Activated CD4-positive, alpha-beta memory T cell treated with anti-CD3 and anti-CD28 coated beads for 36 hours (primary cell): ENCODE measurements around the gene MPND. TPM values are rescaled to one million over a fixed set of nuclear protein-coding genes. Genes with fewer than 3 reads are reported as not detected.
A peak's percentile ranks its signal among the peaks of the same experiment; 100 is the strongest.

Experiments used
- CTCF ChIA-PET: fragments of 350-600 bp; sonication (Branson Sonifier 250); formaldehyde crosslinking; loops from one replicate; lab custom pipeline; 2021; ENCODE audit warnings: antibody characterized with exemption, inconsistent platforms; lab: Charles Lee
- POLR2A ChIA-PET: fragments of 350-600 bp; sonication (Branson Sonifier 250); formaldehyde crosslinking; loops from one replicate; lab custom pipeline; 2021; ENCODE audit warnings: antibody characterized with exemption; lab: Charles Lee
- DNase-seq: peaks from one replicate; pipeline ENCODE4 v3.0.0-alpha.2; 2020
- H3K27ac Mint-ChIP-seq: one replicate; pipeline ENCODE4 v1.8.0; 2021; ENCODE audit warnings: mixed read lengths
- H3K27me3 Mint-ChIP-seq: one replicate; pipeline ENCODE4 v1.8.0; 2021; ENCODE audit warnings: mixed read lengths
- H3K36me3 Mint-ChIP-seq: one replicate; pipeline ENCODE4 v1.8.0; 2021; ENCODE audit warnings: mixed read lengths
- H3K4me1 Mint-ChIP-seq: one replicate; pipeline ENCODE4 v1.8.0; 2021; ENCODE audit warnings: low read depth, mixed read lengths
- H3K4me3 Mint-ChIP-seq: one replicate; pipeline ENCODE4 v1.8.0; 2021; ENCODE audit warnings: mild to moderate bottlenecking, mixed read lengths
- H3K9me3 Mint-ChIP-seq: one replicate; pipeline ENCODE4 v1.8.0; 2021; ENCODE audit warnings: mixed read lengths
- intact Hi-C: fragments of 100-400 bp; cut with micrococcal nuclease; formaldehyde crosslinking; loops from one replicate; pipeline ENCODE4 v1.15.1; 2023
- total RNA-seq, 2 experiments: library from RNA; stranded (reverse); gene quantifications; one replicate each; pipeline ENCODE4 v1.2.3, GENCODE V29; 2021

The MPND gene
- total RNA-seq, 2 experiments from 2014 or later, result 19.6 to 22.6 TPM

GRCh38 chr19:4370418-4371041, 27.2 kb downstream of the MPND start:
- H3K4me1 Mint-ChIP-seq, result peaks cover 47% of the 10 kb centered on the region
- intact Hi-C loops, result no loop called here
- H3K9me3 Mint-ChIP-seq, result no peaks in the 10 kb centered on the region
- no peak for DNase-seq
- H3K27me3 Mint-ChIP-seq, result no peaks in the 10 kb centered on the region
- CTCF ChIA-PET, result interaction anchor here (0.6 to 3.3 kb wide), 16 partner anchors 8 to 199 kb away, joined by 3 to 52 read pairs (median 4); partner anchors contain the start of genes CHAF1A, HDGFL2, MPND and SH3GL1
- H3K36me3 Mint-ChIP-seq, result peaks cover 3% of the 10 kb centered on the region
- POLR2A ChIA-PET, result interaction anchor here (1.1 to 1.4 kb wide), 3 partner anchors 9 to 31 kb away, joined by 4 to 23 read pairs (median 7); partner anchors contain the start of genes CHAF1A and SH3GL1
- peak overlapping the region; percentile 65 for H3K4me3 Mint-ChIP-seq
- H3K27ac Mint-ChIP-seq, result peak overlapping the region; percentile 95

- H3K9me3 Mint-ChIP-seq, result no peaks in the 10 kb centered on the region
- no peak overlapping the region for H3K4me3 Mint-ChIP-seq
- peaks cover 57% of the 10 kb centered on the region for H3K4me1 Mint-ChIP-seq
- DNase-seq, result no peak
- CTCF ChIA-PET, result interaction anchor here (1.5 to 3.3 kb wide), 2 partner anchors 29 to 30 kb away, joined by 7 to 52 read pairs; partner anchors contain the start of genes CHAF1A and SH3GL1
- POLR2A ChIA-PET, result no interaction called here
- intact Hi-C loops, result no loop called here
- H3K27me3 Mint-ChIP-seq, result no peaks in the 10 kb centered on the region
- H3K27ac Mint-ChIP-seq, result peak overlapping the region; percentile 28
- peaks cover 3% of the 10 kb centered on the region for H3K36me3 Mint-ChIP-seq
These were observed 28.1 kb downstream of the MPND start for GRCh38 chr19:4371247-4372164.

- no peaks in the 10 kb centered on the region for H3K9me3 Mint-ChIP-seq
- POLR2A ChIA-PET, result no interaction called here
- H3K27ac Mint-ChIP-seq, result peak overlapping the region; percentile 28
- H3K4me1 Mint-ChIP-seq, result peaks cover 66% of the 10 kb centered on the region
- DNase-seq, result no peak
- intact Hi-C loops, result no loop called here
- no peaks in the 10 kb centered on the region for H3K36me3 Mint-ChIP-seq
- CTCF ChIA-PET, result interaction anchor here (1.5 kb wide), 1 partner anchor 28 kb away, joined by 7 read pairs; the partner anchor contains the start of gene SH3GL1
- no peak overlapping the region for H3K4me3 Mint-ChIP-seq
- no peaks in the 10 kb centered on the region for H3K27me3 Mint-ChIP-seq
These were observed 29.0 kb downstream of the MPND start for GRCh38 chr19:4372165-4373012.

- no peak overlapping the region for H3K4me3 Mint-ChIP-seq
- no peaks in the 10 kb centered on the region for H3K36me3 Mint-ChIP-seq
- no peaks in the 10 kb centered on the region for H3K9me3 Mint-ChIP-seq
- ChIA-PET POLR2A (no interaction called here), CTCF (interaction anchor here (1.5 kb wide), 1 partner anchor 27 kb away, joined by 7 read pairs; the partner anchor contains the start of gene SH3GL1)
- intact Hi-C loops, result no loop called here
- H3K4me1 Mint-ChIP-seq, result peaks cover 69% of the 10 kb centered on the region
- DNase-seq, result no peak
- H3K27me3 Mint-ChIP-seq, result no peaks in the 10 kb centered on the region
- no peak overlapping the region for H3K27ac Mint-ChIP-seq
These were observed 29.6 kb downstream of the MPND start for GRCh38 chr19:4373013-4373367.

- H3K4me1 Mint-ChIP-seq, result peaks cover 64% of the 10 kb centered on the region
- DNase-seq, result no peak
- no peak overlapping the region for H3K4me3 Mint-ChIP-seq
- H3K36me3 Mint-ChIP-seq, result no peaks in the 10 kb centered on the region
- POLR2A ChIA-PET, result no interaction called here
- H3K27me3 Mint-ChIP-seq, result no peaks in the 10 kb centered on the region
- no peaks in the 10 kb centered on the region for H3K9me3 Mint-ChIP-seq
- CTCF ChIA-PET, result interaction anchor here (3.3 kb wide), 1 partner anchor 27 kb away, joined by 21 read pairs; the partner anchor contains the start of genes CHAF1A and SH3GL1
- intact Hi-C loops, result no loop called here
- H3K27ac Mint-ChIP-seq, result peak overlapping the region; percentile 39
These were observed 30.5 kb downstream of the MPND start for GRCh38 chr19:4373601-4374497.

- H3K9me3 Mint-ChIP-seq, result no peaks in the 10 kb centered on the region
- ChIA-PET CTCF (interaction anchor here (1.3 to 3.3 kb wide), 2 partner anchors 13 to 27 kb away, joined by 3 to 21 read pairs; partner anchors contain the start of genes CHAF1A and SH3GL1), POLR2A (no interaction called here)
- no peak overlapping the region for H3K27ac Mint-ChIP-seq
- no peak for DNase-seq
- H3K36me3 Mint-ChIP-seq, result no peaks in the 10 kb centered on the region
- H3K4me3 Mint-ChIP-seq, result no peak overlapping the region
- intact Hi-C loops, result no loop called here
- no peaks in the 10 kb centered on the region for H3K27me3 Mint-ChIP-seq
- H3K4me1 Mint-ChIP-seq, result peaks cover 65% of the 10 kb centered on the region
These were observed 31.3 kb downstream of the MPND start for GRCh38 chr19:4374498-4375163.

GRCh38 chr19:4375164-4376027, 32.0 kb downstream of the MPND start:
- no peaks in the 10 kb centered on the region for H3K36me3 Mint-ChIP-seq
- ChIA-PET CTCF (interaction anchor here (1.3 to 3.3 kb wide), 3 partner anchors 12 to 108 kb away, joined by 3 to 21 read pairs (median 3); partner anchors contain the start of genes CHAF1A and SH3GL1), POLR2A (no interaction called here)
- H3K27me3 Mint-ChIP-seq, result no peaks in the 10 kb centered on the region
- no peak overlapping the region for H3K4me3 Mint-ChIP-seq
- peak overlapping the region; percentile 25 for H3K27ac Mint-ChIP-seq
- H3K4me1 Mint-ChIP-seq, result peaks cover 66% of the 10 kb centered on the region
- intact Hi-C loops, result no loop called here
- no peaks in the 10 kb centered on the region for H3K9me3 Mint-ChIP-seq
- no peak for DNase-seq

GRCh38 chr19:4376028-4376670, 32.8 kb downstream of the MPND start:
- Mint-ChIP-seq H3K4me1 (peaks cover 66% of the 10 kb centered on the region), H3K36me3 (no peaks in the 10 kb centered on the region), H3K27ac (peak overlapping the region; percentile 58), H3K9me3 (no peaks in the 10 kb centered on the region), H3K4me3 (no peak overlapping the region), H3K27me3 (no peaks in the 10 kb centered on the region)
- CTCF ChIA-PET, result interaction anchor here (1.3 to 3.3 kb wide), 3 partner anchors 11 to 109 kb away, joined by 3 to 21 read pairs (median 3); partner anchors contain the start of genes CHAF1A and SH3GL1
- POLR2A ChIA-PET, result no interaction called here
- intact Hi-C loops, result no loop called here
- DNase-seq, result no peak

- Mint-ChIP-seq H3K4me1 (peaks cover 65% of the 10 kb centered on the region), H3K27ac (peak overlapping the region; percentile 58), H3K36me3 (no peaks in the 10 kb centered on the region), H3K9me3 (no peaks in the 10 kb centered on the region), H3K4me3 (no peak overlapping the region), H3K27me3 (no peaks in the 10 kb centered on the region)
- ChIA-PET POLR2A (no interaction called here), CTCF (interaction anchor here (1.0 to 4.5 kb wide), 4 partner anchors 24 to 109 kb away, joined by 3 to 32 read pairs (median 12); partner anchors contain the start of genes CHAF1A and SH3GL1)
- DNase-seq, result no peak
- intact Hi-C loops, result no loop called here
These were observed 33.3 kb downstream of the MPND start for GRCh38 chr19:4376671-4376990.
